Central memory CD8-positive, alpha-beta T cell (primary cell): ENCODE measurements around the gene LIME1.

Experiments used
- ATAC-seq: fragments of 150-1000 bp; cut with Tn5 transposase; replicated peaks from 2 replicates; pipeline ENCODE4 v1.10.0; 2022; ENCODE audit warnings: mild to moderate bottlenecking, moderate FRiP score, moderate number of reproducible peaks; ENCODE audit not compliant: poor library complexity, severe bottlenecking; ENCODE audit errors: extremely low read depth
- DNase-seq, 2 donors: peaks; one replicate each; pipeline ENCODE4 v3.0.0; 2021; ENCODE audit warnings: low spot score in 2 of 2
- H3K27ac Mint-ChIP-seq: one replicate; pipeline ENCODE4 v1.8.0; 2022; ENCODE audit warnings: low read depth, mild to moderate bottlenecking, moderate library complexity, mixed read lengths
- H3K27me3 Mint-ChIP-seq: one replicate; pipeline ENCODE4 v1.8.0; 2022; ENCODE audit warnings: mixed read lengths
- H3K36me3 Mint-ChIP-seq: one replicate; pipeline ENCODE4 v1.8.0; 2022; ENCODE audit warnings: mild to moderate bottlenecking, moderate library complexity, mixed read lengths; ENCODE audit not compliant: insufficient read depth
- H3K4me1 Mint-ChIP-seq: one replicate; pipeline ENCODE4 v1.8.0; 2022; ENCODE audit warnings: mixed read lengths
- H3K4me3 Mint-ChIP-seq: one replicate; pipeline ENCODE4 v1.8.0; 2022; ENCODE audit warnings: mild to moderate bottlenecking, moderate library complexity, mixed read lengths
- H3K9me3 Mint-ChIP-seq: one replicate; pipeline ENCODE4 v1.8.0; 2022; ENCODE audit warnings: mixed read lengths

Gene LIME1

DNA sequence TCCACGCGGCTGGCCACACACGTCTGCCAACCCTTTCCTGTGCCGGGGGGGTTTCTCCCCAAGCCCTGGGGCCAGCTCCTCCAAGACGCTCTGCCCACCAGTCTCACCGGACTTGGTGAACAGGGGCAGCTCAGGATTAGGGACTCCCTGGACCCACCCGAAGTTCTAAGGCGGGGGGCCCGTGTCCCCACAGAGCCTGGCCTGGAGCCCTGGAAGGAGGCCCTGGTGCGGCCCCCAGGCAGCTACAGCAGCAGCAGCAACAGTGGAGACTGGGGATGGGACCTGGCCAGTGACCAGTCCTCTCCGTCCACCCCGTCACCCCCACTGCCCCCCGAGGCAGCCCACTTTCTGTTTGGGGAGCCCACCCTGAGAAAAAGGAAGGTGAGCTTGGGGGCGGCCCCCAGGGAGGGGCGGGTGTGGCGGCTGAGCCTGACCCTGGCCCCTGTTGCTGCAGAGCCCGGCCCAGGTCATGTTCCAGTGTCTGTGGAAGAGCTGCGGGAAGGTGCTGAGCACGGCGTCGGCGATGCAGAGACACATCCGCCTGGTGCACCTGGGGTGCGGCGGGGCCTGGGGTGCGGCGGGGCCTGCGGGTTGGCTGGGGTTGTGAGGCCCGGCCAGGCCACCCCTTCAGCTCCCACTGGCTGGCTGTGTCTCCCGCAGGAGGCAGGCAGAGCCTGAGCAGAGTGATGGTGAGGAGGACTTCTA, 5.4 kb downstream of the LIME1 start:
- Mint-ChIP-seq H3K4me3 (peak overlapping the region; percentile 69), H3K4me1 (no peaks in the 10 kb centered on the region), H3K27me3 (no peaks in the 10 kb centered on the region), H3K36me3 (peaks cover 32% of the 10 kb centered on the region), H3K27ac (no peak overlapping the region), H3K9me3 (no peaks in the 10 kb centered on the region)
- ATAC-seq (no peak), DNase-seq (no peak)

DNA sequence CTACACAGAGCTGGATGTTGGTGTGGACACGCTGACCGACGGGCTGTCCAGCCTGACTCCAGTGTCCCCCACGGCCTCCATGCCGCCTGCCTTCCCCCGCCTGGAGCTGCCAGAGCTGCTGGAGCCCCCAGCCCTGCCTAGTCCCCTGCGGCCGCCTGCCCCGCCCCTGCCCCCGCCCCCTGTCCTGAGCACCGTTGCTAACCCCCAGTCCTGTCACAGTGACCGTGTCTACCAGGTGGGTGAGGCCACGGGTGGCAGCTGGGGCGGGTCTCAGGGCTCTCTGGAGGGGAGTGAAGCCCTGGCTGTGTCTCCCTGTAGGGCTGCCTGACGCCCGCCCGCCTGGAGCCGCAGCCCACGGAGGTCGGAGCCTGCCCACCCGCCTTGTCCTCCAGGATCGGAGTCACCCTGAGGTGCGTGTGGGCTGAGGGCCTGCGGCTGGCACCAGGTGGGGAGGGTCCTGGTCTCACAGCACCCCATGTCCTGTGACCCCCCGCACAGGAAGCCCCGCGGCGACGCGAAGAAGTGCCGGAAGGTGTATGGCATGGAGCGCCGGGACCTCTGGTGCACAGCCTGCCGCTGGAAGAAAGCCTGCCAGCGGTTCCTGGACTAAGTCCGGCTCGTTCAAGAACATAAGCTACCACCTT, 6.0 kb downstream of the LIME1 start:
- Mint-ChIP-seq H3K9me3 (no peaks in the 10 kb centered on the region), H3K27ac (no peak overlapping the region), H3K4me3 (no peak overlapping the region), H3K36me3 (peaks cover 27% of the 10 kb centered on the region), H3K27me3 (no peaks in the 10 kb centered on the region), H3K4me1 (no peaks in the 10 kb centered on the region)
- DNase-seq (no peak), ATAC-seq (no peak)

DNA sequence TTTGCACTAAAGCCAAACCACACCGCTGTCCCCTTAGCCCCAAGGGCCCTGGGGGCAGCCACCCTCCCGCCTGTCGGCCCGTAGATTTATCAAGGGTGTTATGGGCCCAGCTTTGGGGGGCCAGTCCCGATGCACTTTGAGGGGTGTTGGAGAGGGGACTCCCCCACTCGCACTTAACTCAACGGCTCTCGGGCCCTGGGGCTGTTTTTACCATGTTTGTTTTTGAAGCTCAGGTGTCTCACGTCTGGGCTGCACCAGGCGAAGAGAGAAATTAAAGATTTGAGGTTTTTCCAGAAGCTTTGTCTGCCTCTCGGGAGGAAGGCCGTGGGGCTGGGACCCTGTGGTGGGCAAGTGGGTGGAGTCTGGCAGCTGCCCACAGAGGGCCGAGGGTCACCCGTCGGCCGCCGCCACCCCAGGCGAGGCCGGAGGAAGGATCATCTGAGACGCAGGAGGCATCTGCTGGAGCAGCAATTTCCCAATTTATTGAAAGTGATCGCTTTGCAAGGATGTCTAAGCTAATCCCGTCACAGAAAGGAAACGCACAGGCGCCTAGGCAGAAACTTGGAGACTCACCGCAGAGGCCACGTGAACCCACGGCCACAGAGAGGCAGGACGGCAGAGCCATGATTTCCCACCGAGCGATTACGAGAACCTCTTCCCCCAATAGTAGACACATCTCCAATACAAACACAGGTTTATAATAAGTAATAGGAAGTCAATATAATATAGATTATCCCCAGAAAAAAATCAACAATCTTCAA, 6.9 kb downstream of the LIME1 start:
- DNase-seq (no peak), ATAC-seq (no peak)
- no peaks in the 10 kb centered on the region for H3K27me3 Mint-ChIP-seq
- peaks cover 26% of the 10 kb centered on the region for H3K36me3 Mint-ChIP-seq
- H3K4me1 Mint-ChIP-seq: no peaks in the 10 kb centered on the region
- no peaks in the 10 kb centered on the region for H3K9me3 Mint-ChIP-seq
- no peak overlapping the region for H3K27ac Mint-ChIP-seq
- no peak overlapping the region for H3K4me3 Mint-ChIP-seq

DNA sequence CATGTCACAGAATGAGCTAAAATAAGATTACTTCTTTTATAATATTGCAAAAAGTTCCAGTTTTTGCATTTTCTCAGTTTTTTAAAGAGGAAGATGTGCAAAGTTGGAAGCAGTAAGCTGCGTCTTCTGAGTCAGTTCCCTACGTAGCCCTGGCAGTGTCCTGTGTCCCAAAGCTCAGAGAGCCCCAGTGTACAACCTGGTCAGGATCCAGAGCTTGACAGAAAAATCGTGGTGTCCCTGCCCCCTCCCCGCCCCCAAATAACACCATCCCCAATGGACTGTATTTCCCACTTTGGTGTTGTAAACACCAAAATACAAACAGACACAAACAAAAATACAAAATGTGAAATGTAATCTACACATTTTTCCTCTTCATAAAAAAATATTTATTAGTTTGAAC, 7.7 kb downstream of the LIME1 start:
- DNase-seq: no peak
- Mint-ChIP-seq H3K27ac (no peak overlapping the region), H3K4me3 (no peak overlapping the region), H3K27me3 (no peaks in the 10 kb centered on the region), H3K4me1 (peaks cover 5% of the 10 kb centered on the region), H3K36me3 (peaks cover 22% of the 10 kb centered on the region), H3K9me3 (no peaks in the 10 kb centered on the region)
- ATAC-seq: no peak

DNA sequence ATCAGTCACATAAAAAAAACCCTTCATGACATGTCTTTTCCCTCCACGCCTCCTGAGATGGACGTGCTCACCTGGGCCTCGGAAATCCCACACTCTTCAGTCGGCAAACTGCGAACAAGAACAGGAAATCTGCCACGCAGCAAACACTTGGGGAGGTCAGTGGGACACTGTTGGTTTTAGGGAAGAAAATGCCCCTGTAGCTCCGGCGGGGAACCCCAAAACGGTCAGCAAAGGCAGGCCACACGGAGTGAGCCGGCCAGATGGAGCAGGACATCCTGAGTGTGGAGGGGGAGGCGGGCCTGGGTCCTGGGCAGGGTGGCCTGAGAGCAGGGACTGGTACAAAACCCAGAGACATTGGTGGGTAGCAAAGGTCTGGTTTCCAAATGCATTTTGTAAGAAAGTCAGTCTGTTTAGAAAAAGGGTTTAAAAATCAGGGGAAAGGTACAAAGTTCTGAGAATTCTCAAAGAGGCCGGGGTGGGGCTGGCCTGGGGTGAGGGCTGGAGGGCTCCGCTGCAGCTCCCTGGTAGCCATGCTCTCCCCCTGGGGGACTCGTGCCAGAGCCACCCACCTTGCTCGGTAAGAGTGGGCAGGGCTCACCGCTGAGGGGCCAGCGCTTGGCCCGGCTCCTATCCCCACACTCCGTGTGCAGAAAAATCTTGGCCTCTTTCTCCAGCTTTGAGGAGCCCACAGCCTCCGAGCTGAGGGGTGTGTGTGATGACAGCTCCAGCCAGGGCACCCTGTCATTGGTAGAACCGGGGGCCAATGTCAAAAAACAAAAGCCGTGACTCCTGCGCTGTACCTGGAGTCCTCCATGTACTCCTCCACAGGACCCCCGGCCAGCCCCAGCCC, 8.3 kb downstream of the LIME1 start:
- H3K27ac Mint-ChIP-seq: no peak overlapping the region
- DNase-seq: no peak
- no peak for ATAC-seq

DNA sequence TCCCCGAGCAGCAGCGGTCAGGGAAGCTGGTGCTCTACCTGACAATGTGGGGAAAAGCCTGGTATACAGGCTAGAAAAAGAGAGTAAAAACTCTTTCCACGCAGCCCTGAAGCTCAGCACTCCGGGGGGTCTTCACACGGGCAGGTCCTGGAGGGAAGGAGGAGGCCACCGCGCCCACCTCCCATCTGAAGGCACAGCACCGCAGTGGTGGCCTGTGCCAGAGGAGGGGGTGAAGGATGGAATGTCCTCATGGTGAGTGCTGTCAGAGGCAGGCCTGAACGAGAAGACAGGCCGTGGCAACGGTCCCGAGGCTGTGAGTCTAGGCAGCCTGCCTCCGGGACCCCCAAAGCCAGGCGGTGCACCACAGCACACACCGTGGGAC, 9.0 kb downstream of the LIME1 start:
- no peaks in the 10 kb centered on the region for H3K27me3 Mint-ChIP-seq
- H3K36me3 Mint-ChIP-seq: peaks cover 21% of the 10 kb centered on the region
- peak overlapping the region; percentile 75 for H3K27ac Mint-ChIP-seq
- H3K4me1 Mint-ChIP-seq: peaks cover 5% of the 10 kb centered on the region
- H3K4me3 Mint-ChIP-seq: no peak overlapping the region
- no peaks in the 10 kb centered on the region for H3K9me3 Mint-ChIP-seq
- DNase-seq (no peak), ATAC-seq (no peak)

More for the DNA sequence above, 8.3 kb downstream of the LIME1 start:
- Mint-ChIP-seq H3K4me1 (peaks cover 5% of the 10 kb centered on the region), H3K4me3 (no peak overlapping the region), H3K27me3 (no peaks in the 10 kb centered on the region), H3K9me3 (no peaks in the 10 kb centered on the region), H3K36me3 (peaks cover 21% of the 10 kb centered on the region)

DNA sequence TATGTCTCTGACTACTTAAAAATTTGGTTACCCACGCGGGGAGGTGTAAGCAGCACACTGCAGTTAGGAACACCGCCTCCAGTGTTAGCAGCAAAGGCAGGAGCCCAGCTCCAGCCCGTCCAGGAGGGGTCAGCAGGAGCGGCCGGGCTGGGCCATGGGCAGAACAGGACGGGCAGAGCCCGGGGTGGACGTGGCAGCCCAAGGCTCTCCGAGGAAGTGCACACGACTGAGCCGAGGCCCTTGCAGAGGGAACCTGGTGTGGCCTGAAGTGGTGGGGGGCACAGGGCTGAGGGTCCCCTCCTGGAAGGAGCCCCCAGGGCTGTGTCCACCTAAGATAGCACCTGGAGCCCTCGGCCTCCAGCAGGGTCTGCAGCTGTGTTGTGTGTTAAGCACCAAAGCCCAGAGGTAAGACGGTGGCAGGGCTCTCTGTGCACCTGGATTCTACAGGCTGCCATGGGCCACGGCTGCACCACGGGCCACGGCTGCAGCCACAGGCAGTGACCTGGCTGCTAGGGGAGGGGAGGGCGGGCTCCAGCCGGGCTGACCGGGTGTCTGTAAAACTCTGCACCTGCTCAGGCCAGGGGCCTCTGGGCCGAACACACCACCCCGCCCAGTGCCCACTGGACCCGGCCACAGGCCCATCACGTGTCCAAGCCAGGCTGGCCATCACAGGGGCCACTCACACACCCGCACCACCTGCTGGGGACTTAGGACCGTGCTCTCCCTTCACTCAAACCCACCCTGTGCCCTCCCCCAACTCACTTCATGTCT, 9.7 kb downstream of the LIME1 start:
- Mint-ChIP-seq H3K4me3 (no peak overlapping the region), H3K9me3 (no peaks in the 10 kb centered on the region), H3K27me3 (no peaks in the 10 kb centered on the region), H3K4me1 (peaks cover 12% of the 10 kb centered on the region), H3K27ac (peak overlapping the region; percentile 75), H3K36me3 (peaks cover 18% of the 10 kb centered on the region)
- ATAC-seq (no peak), DNase-seq (no peak)

DNA sequence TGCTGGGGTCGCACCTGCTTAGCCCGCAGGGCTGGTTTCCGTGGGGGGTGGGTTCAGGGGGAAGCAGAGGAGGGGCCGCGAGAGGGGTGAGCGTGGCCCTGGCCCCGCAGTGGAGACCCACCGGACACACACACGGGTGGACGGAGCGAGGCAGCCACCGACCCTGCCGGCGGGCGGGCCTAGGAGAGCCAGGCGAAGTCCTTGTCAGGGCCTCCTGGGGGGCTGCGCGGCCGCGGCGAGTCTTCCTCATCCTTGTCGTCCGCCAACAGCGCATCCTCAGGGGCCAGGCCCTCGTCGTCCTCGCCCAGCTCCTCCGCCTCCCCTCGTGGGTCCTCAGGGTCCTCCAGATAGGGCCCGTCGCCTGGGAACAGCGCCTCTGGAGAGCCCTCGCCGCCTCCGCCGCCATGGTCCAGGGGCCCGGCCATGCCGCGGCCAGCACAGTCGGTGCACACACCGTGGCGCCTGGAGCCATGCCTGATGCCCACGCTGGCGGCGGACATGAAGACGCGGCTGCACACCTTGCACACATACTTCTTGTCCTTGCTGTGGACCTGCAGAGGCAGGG, 10.4 kb downstream of the LIME1 start:
- H3K9me3 Mint-ChIP-seq: no peaks in the 10 kb centered on the region
- peaks cover 13% of the 10 kb centered on the region for H3K36me3 Mint-ChIP-seq
- H3K27me3 Mint-ChIP-seq: no peaks in the 10 kb centered on the region
- ATAC-seq: no peak
- no peak overlapping the region for H3K27ac Mint-ChIP-seq
- no peak for DNase-seq
- H3K4me3 Mint-ChIP-seq: no peak overlapping the region
- peaks cover 14% of the 10 kb centered on the region for H3K4me1 Mint-ChIP-seq

DNA sequence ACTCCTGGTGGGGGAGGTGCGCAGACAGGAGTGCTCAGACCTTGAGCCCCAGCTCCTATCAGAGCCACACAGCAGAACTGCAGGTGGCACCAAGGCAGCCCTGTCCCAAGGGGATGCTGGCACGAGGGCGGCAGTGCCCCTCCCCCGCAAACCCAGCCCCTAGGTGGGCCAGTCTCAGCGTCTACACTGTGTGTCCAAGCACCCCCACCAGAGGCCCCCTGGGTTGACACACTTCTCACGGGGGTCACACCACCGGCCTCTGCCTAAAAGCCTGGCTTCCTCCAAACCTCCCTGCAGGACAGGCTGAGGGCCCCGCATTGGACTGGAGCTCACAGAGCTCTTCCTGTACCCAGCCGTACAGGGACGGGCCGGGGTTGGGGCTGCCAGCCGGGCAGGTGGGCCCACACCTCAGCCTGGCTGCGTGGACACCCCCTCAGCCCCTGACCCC, 11.2 kb downstream of the LIME1 start:
- Mint-ChIP-seq H3K27ac (no peak overlapping the region), H3K4me1 (peaks cover 14% of the 10 kb centered on the region), H3K9me3 (no peaks in the 10 kb centered on the region), H3K36me3 (peaks cover 11% of the 10 kb centered on the region), H3K4me3 (no peak overlapping the region), H3K27me3 (no peaks in the 10 kb centered on the region)
- ATAC-seq (no peak), DNase-seq (no peak)

DNA sequence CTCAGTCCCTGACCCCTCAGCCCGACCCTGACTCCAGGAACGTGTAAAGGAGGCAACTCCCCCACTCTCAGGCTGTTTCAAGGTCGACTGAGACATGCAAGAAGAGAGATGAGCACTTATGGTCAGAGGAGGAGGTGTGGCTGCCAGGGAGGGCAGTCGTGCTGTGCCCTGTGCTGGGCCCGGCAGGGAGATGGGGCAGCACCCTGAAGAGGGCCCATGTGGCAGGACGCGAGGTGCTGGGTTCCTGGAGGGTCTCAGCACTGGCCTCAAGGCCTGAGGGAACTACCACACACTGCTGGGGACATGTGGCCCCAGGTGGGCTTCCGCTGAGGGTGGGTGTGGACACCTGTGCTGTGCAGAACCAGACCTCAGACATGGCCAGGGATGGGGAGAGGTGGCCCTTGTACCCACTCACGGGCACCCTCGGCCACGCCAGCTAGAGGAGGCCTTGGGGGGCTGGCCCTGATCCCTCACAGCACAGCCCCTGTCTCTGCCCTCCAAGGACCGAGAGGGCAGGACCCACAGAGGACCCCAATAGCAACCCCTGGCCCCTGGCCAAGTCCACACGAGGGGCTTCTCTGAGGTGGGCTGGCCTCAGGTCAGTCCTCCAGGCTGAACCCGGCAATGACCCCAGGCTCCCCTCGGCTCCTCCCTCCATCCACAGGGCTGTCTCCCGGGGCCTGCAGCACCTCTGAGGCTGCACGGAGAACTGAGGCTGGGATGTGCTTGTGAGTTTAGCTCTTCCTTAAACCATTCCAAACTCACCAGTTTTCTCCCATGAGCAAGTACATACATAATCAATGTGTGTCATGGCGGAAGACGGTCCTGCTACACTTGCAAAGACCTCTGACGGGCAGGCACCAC, 11.8 kb downstream of the LIME1 start:
- Mint-ChIP-seq H3K9me3 (no peaks in the 10 kb centered on the region), H3K4me1 (peaks cover 14% of the 10 kb centered on the region), H3K4me3 (no peak overlapping the region), H3K27ac (peak overlapping the region; percentile 25), H3K27me3 (no peaks in the 10 kb centered on the region), H3K36me3 (peaks cover 9% of the 10 kb centered on the region)
- DNase-seq: no peak
- no peak for ATAC-seq

DNA sequence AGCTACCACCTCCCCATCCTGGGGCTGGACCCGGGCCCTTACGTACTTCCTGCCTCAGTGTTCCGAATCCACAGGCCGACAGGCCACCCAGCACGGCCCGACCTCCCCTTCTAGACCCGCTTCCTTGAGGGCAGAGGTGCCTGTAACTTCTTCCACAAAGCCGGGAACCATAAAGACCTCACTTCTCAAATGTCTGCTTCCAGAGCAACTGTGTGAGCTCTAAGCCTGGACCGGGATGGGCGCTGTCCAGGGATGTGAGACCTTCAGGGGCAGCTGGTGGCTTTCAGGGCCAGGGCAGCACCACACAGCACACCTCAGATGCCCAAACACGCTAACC, 12.4 kb downstream of the LIME1 start:
- ATAC-seq (no peak), DNase-seq (no peak)
- H3K36me3 Mint-ChIP-seq: peaks cover 3% of the 10 kb centered on the region
- H3K4me1 Mint-ChIP-seq: peaks cover 14% of the 10 kb centered on the region
- no peak overlapping the region for H3K4me3 Mint-ChIP-seq
- no peaks in the 10 kb centered on the region for H3K9me3 Mint-ChIP-seq
- H3K27ac Mint-ChIP-seq: peak overlapping the region; percentile 25
- no peaks in the 10 kb centered on the region for H3K27me3 Mint-ChIP-seq
